Measurements from ENCODE around the gene TPRA1. TPM values are rescaled to one million over a fixed set of nuclear protein-coding genes. Genes with fewer than 3 reads are reported as not detected.

TPRA1 gene
- total RNA-seq, 1 donor = 30.4 TPM

- Histone ChIP-seq H3K4me3 (ENCODE audit: insufficient read depth, low read length) (no peak overlapping the region), H3K4me2 (ENCODE audit: insufficient read depth, low read length) (no peak overlapping the region), H3K27me3 (ENCODE audit: insufficient read depth, low read length) (no peaks in the 10 kb centered on the region), H4K20me1 (ENCODE audit: insufficient read depth, low read length) (no peaks in the 10 kb centered on the region), H3K36me3 (ENCODE audit: insufficient read depth, low read length) (peaks cover 28% of the 10 kb centered on the region), H3K4me1 (ENCODE audit: insufficient read depth, low read length) (peaks cover 5% of the 10 kb centered on the region), H3K79me2 (ENCODE audit: insufficient read depth, low read length) (peaks cover 7% of the 10 kb centered on the region), H2AFZ (ENCODE audit: low read length) (no peak overlapping the region), H3K9me3 (ENCODE audit: low read depth, low read length) (no peaks in the 10 kb centered on the region), H3K27ac (ENCODE audit: low read depth, low read length) (no peak overlapping the region)
- DNase-seq (ENCODE audit: insufficient read length, low spot score, missing footprints) = no peak
- no peak for TF ChIP-seq CTCF (IDR thresholded peaks at IDR 0.05; ENCODE audit: extremely low read depth, low read depth, low read length)
These were observed 13.5 kb upstream of the TPRA1 start for GRCh38 chr3:127604035-127604434.

GRCh38 chr3:127600749-127601456 lies 10.4 kb upstream of the TPRA1 start:
- TF ChIP-seq CTCF (IDR thresholded peaks at IDR 0.05; ENCODE audit: extremely low read depth, low read depth, low read length) = no peak
- peaks cover 9% of the 10 kb centered on the region for H3K36me3 ChIP-seq (ENCODE audit: insufficient read depth, low read length)

GRCh38 chr3:127598841-127599570 lies 8.5 kb upstream of the TPRA1 start:
- Histone ChIP-seq H3K27ac (ENCODE audit: low read depth, low read length) (peak overlapping the region; percentile 55), H3K4me1 (ENCODE audit: insufficient read depth, low read length) (peaks cover 11% of the 10 kb centered on the region), H3K79me2 (ENCODE audit: insufficient read depth, low read length) (peaks cover 13% of the 10 kb centered on the region), H4K20me1 (ENCODE audit: insufficient read depth, low read length) (no peaks in the 10 kb centered on the region), H3K27me3 (ENCODE audit: insufficient read depth, low read length) (no peaks in the 10 kb centered on the region), H3K9me3 (ENCODE audit: low read depth, low read length) (no peaks in the 10 kb centered on the region), H3K4me3 (ENCODE audit: insufficient read depth, low read length) (peak overlapping the region; percentile 84), H2AFZ (ENCODE audit: low read length) (peak overlapping the region; percentile 97), H3K4me2 (ENCODE audit: insufficient read depth, low read length) (peak overlapping the region; percentile 80), H3K36me3 (ENCODE audit: insufficient read depth, low read length) (no peaks in the 10 kb centered on the region)
- peak; percentile 68 for DNase-seq (ENCODE audit: insufficient read length, low spot score, missing footprints)
- TF ChIP-seq CTCF (IDR thresholded peaks at IDR 0.05; ENCODE audit: extremely low read depth, low read depth, low read length) = no peak

More at GRCh38 chr3:127600749-127601456, 10.4 kb upstream of the TPRA1 start:
- peaks cover 11% of the 10 kb centered on the region for H3K4me1 ChIP-seq (ENCODE audit: insufficient read depth, low read length)
- H3K79me2 ChIP-seq (ENCODE audit: insufficient read depth, low read length) = peaks cover 13% of the 10 kb centered on the region
- no peak overlapping the region for H3K27ac ChIP-seq (ENCODE audit: low read depth, low read length)
- DNase-seq (ENCODE audit: insufficient read length, low spot score, missing footprints) = no peak
- no peaks in the 10 kb centered on the region for H4K20me1 ChIP-seq (ENCODE audit: insufficient read depth, low read length)
- no peaks in the 10 kb centered on the region for H3K27me3 ChIP-seq (ENCODE audit: insufficient read depth, low read length)
- no peak overlapping the region for H3K4me2 ChIP-seq (ENCODE audit: insufficient read depth, low read length)
- H3K4me3 ChIP-seq (ENCODE audit: insufficient read depth, low read length) = no peak overlapping the region
- H3K9me3 ChIP-seq (ENCODE audit: low read depth, low read length) = no peaks in the 10 kb centered on the region
- no peak overlapping the region for H2AFZ ChIP-seq (ENCODE audit: low read length)
